ENCODE results near the gene KLK1.

KLK1 gene

GRCh38 chr19:50831026-50831396, 7.4 kb upstream of the KLK1 start:
- DNase-seq (ENCODE audit: low read depth), result no peak
- no peak overlapping the region for H3K4me3 ChIP-seq (ENCODE audit: low read depth, low read length)
- TF ChIP-seq MYC (IDR thresholded peaks at IDR 0.05; ENCODE audit: low read depth, low read length) (no peak), CTCF (IDR thresholded peaks at IDR 0.05; ENCODE audit: low read depth, low read length) (no peak)

DNA sequence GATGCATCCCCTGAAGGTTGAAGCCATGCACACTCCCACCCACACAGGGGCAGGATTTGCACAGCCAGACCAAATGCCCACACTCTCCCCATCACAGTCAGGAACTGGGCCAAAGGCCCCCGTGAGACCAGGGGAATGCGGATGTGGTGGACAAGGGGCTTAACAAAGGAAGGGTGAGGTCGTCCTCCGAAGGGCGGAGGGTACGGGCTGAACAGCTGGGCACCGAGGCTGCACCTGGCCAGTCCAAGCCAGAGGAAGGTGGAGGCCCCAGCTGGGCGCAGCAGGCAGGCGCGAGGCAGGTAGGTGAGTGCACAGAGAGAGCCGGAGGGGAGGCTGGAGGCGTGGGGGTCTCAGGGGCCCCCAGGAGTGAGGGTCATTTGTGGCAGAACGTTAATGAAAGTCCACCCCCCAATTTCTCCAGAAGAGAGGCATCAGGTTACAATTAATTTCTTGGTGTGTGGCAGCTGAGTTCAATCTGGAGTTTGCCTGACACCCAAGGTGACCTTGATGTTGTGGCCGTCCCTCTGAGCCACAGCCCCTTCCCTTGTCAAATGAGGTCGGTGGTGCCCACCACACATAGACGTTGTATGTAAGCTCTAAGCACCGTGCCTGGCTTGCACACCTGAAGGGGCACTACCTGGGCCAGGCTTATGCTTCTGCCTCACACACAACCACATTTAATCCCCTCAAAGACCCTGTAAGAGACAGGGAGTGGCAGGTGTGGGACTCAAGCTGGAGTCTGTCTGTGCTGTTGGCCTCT, 6.9 kb upstream of the KLK1 start:
- no peak for TF ChIP-seq CTCF (IDR thresholded peaks at IDR 0.05; ENCODE audit: low read depth, low read length)
- TF ChIP-seq POLR2A (IDR thresholded peaks at IDR 0.05; ENCODE audit: extremely low read depth, insufficient read length), result no peak
- TF ChIP-seq, protein P1, sequence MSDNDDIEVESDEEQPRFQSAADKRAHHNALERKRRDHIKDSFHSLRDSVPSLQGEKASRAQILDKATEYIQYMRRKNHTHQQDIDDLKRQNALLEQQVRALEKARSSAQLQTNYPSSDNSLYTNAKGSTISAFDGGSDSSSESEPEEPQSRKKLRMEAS (IDR thresholded peaks at IDR 0.05; ENCODE audit: low read depth, low read length), result no peak
- TF ChIP-seq MYC (IDR thresholded peaks at IDR 0.05; ENCODE audit: low read depth, low read length), result no peak
- H3K4me3 ChIP-seq (ENCODE audit: low read depth, low read length), result no peak overlapping the region
- DNase-seq (ENCODE audit: low read depth), result no peak

- no peak overlapping the region for H3K4me3 ChIP-seq (ENCODE audit: low read depth, low read length)
- DNase-seq (ENCODE audit: low read depth), result no peak
- TF ChIP-seq CTCF (IDR thresholded peaks at IDR 0.05; ENCODE audit: low read depth, low read length) (no peak), POLR2A (IDR thresholded peaks at IDR 0.05; ENCODE audit: extremely low read depth, insufficient read length) (no peak), MYC (IDR thresholded peaks at IDR 0.05; ENCODE audit: low read depth, low read length) (no peak)
- TF ChIP-seq, protein P1 (IDR thresholded peaks at IDR 0.05; ENCODE audit: low read depth, low read length), result no peak
These were observed 6.2 kb upstream of the KLK1 start for GRCh38 chr19:50829801-50830200.

DNA sequence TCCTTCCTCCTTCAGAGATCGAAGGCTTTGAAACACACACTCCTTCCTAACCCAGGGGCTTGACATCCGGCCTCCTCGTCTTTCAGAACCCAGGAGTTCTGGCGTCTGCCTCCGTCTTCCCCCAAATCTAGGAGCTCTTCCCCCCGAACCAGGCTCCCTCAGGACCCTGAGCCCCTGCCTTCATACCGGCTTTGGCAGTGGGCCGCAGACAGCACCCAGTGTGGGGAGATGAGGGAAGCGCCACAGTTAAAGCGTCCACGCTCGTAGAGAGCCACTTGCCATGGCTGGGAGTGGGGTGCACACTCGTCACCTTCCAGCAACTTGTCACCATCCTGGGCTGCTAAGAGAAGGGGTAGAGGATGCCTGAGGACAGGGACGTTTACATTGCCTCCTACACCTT, 3.9 kb upstream of the KLK1 start:
- TF ChIP-seq MYC (IDR thresholded peaks at IDR 0.05; ENCODE audit: low read depth, low read length) (no peak), CTCF (IDR thresholded peaks at IDR 0.05; ENCODE audit: low read depth, low read length) (no peak), POLR2A (IDR thresholded peaks at IDR 0.05; ENCODE audit: extremely low read depth, insufficient read length) (no peak)
- TF ChIP-seq, protein P1 (IDR thresholded peaks at IDR 0.05; ENCODE audit: low read depth, low read length), result no peak
- H3K4me3 ChIP-seq (ENCODE audit: low read depth, low read length), result no peak overlapping the region
- DNase-seq (ENCODE audit: low read depth), result no peak

GRCh38 chr19:50826492-50827240, 3.1 kb upstream of the KLK1 start:
- no peak overlapping the region for H3K4me3 ChIP-seq (ENCODE audit: low read depth, low read length)
- TF ChIP-seq MYC (IDR thresholded peaks at IDR 0.05; ENCODE audit: low read depth, low read length), result no peak
- no peak for TF ChIP-seq CTCF (IDR thresholded peaks at IDR 0.05; ENCODE audit: low read depth, low read length)
- no peak for TF ChIP-seq POLR2A (IDR thresholded peaks at IDR 0.05; ENCODE audit: extremely low read depth, insufficient read length)
- TF ChIP-seq, protein P1 (IDR thresholded peaks at IDR 0.05; ENCODE audit: low read depth, low read length), result no peak
- no peak for DNase-seq (ENCODE audit: low read depth)
